ENCODE measurements around the gene TNFRSF21. TPM values are rescaled to one million over a fixed set of nuclear protein-coding genes. Genes with fewer than 3 reads are reported as not detected.
"Not testable (repeated sequence)": the region's sequence is repeated elsewhere in the genome, so short reads cannot be mapped to it uniquely, and the experiment has no call there.

TNFRSF21 gene
- total and polyA plus RNA-seq, 7 experiments from 2014 or later = 0.27 to 2.4 (median 0.44) TPM; not detected in 2

- DNase-seq (no peak), ATAC-seq (no peak)
- peaks cover 36 to 65% (median 55%) of the 10 kb centered on the region in 5 donors for H3K27me3 Mint-ChIP-seq
- Histone ChIP-seq H3K36me3 (ENCODE audit: control insufficient read depth in 2 of 3, insufficient read depth in 3 of 3, low read length in 3 of 3) (no peaks in the 10 kb centered on the region), H3K27ac (ENCODE audit: low read depth, low read length) (no peak overlapping the region), H3K27me3 (ENCODE audit: control insufficient read depth in 2 of 2, insufficient read depth in 2 of 2, low read length in 2 of 2) (no peaks in the 10 kb centered on the region), H3K4me1 (ENCODE audit: control insufficient read depth in 2 of 2, insufficient read depth in 2 of 2, low read length in 2 of 2) (no peaks in the 10 kb centered on the region), H3K4me3 (ENCODE audit: low read length) (no peak overlapping the region), H3K9me3 (ENCODE audit: control insufficient read depth in 2 of 3, low read length in 3 of 3) (no peaks in the 10 kb centered on the region)
- intact Hi-C loops (cut with micrococcal nuclease) = no loop called here
- POLR2A ChIA-PET = no interaction called here
- peaks cover 0 to 3% (median 0%) of the 10 kb centered on the region in 11 donors for H3K9me3 Mint-ChIP-seq
- CTCF ChIA-PET = no interaction called here
- peaks cover 0 to 9% (median 0%) of the 10 kb centered on the region in 5 donors for H3K36me3 Mint-ChIP-seq
- peaks cover 0 to 8% (median 6%) of the 10 kb centered on the region in 7 donors for H3K4me1 Mint-ChIP-seq
- H3K4me3 Mint-ChIP-seq = no peak overlapping the region
- no peak overlapping the region for H3K27ac Mint-ChIP-seq
Observed at GRCh38 chr6:47318236-47318989, 8.7 kb upstream of the TNFRSF21 start.

- H3K36me3 Mint-ChIP-seq; H3K27me3 ChIP-seq (ENCODE audit: control insufficient read depth in 2 of 2, insufficient read depth in 2 of 2, low read length in 2 of 2); H3K4me3 ChIP-seq (ENCODE audit: low read length); H3K4me3 Mint-ChIP-seq; H3K4me1 ChIP-seq (ENCODE audit: control insufficient read depth in 2 of 2, insufficient read depth in 2 of 2, low read length in 2 of 2); DNase-seq; H3K9me3 ChIP-seq (ENCODE audit: control insufficient read depth in 2 of 3, low read length in 3 of 3); ATAC-seq; H3K27ac Mint-ChIP-seq; H3K36me3 ChIP-seq (ENCODE audit: control insufficient read depth in 2 of 3, insufficient read depth in 3 of 3, low read length in 3 of 3); H3K27ac ChIP-seq (ENCODE audit: low read depth, low read length); H3K9me3 Mint-ChIP-seq; intact Hi-C loops (cut with micrococcal nuclease); POLR2A ChIA-PET; H3K4me1 Mint-ChIP-seq; CTCF ChIA-PET: not testable (repeated sequence)
- H3K27me3 Mint-ChIP-seq = peaks cover 53 to 77% (median 54%) of the 10 kb centered on the region in 5 donors
Observed at GRCh38 chr6:47315181-47315580, 5.5 kb upstream of the TNFRSF21 start.

DNA sequence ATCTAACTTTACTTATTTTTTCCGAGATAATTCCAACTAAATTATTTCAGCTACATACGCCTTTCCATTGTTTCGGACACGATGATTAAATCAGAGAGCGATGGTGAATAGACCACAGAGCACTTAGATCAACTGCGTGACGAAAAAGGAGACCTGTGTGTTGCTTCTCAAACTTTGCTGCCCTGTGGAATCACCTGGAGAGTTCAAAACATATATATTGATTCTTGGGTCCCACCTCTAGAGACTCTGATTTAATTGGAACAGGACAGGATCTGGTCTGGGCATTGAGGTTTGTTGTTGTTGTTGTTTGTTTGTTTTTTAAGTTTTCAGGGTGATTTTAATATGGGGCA is 401 bp upstream of the TNFRSF21 start:
- peak overlapping the region in 9 of 10 donors; percentile 68 to 81 (median 74) for H3K4me3 Mint-ChIP-seq
- H3K27me3 ChIP-seq (ENCODE audit: control insufficient read depth in 2 of 2, insufficient read depth in 2 of 2, low read length in 2 of 2) = no peaks in the 10 kb centered on the region
- ATAC-seq (no peak), DNase-seq (no peak)
- no peaks in the 10 kb centered on the region for H3K4me1 ChIP-seq (ENCODE audit: control insufficient read depth in 2 of 2, insufficient read depth in 2 of 2, low read length in 2 of 2)
- POLR2A ChIA-PET = no interaction called here
- H3K27ac ChIP-seq (ENCODE audit: low read depth, low read length) = no peak overlapping the region
- intact Hi-C loops (cut with micrococcal nuclease) = no loop called here
- peaks cover 0 to 11% (median 10%) of the 10 kb centered on the region in 7 donors for H3K4me1 Mint-ChIP-seq
- CTCF ChIA-PET = interaction anchor here (1.3 kb wide), 1 partner anchor 213 kb away, joined by 8 read pairs; no protein-coding TSS in a partner anchor
- H3K9me3 Mint-ChIP-seq = no peaks in the 10 kb centered on the region
- no peak overlapping the region for H3K4me3 ChIP-seq (ENCODE audit: low read length)
- no peaks in the 10 kb centered on the region for H3K36me3 ChIP-seq (ENCODE audit: control insufficient read depth in 2 of 3, insufficient read depth in 3 of 3, low read length in 3 of 3)
- peak overlapping the region in 1 of 9 donors; percentile 68 for H3K27ac Mint-ChIP-seq
- no peaks in the 10 kb centered on the region for H3K36me3 Mint-ChIP-seq
- H3K27me3 Mint-ChIP-seq = peaks cover 52 to 77% (median 57%) of the 10 kb centered on the region in 5 donors
- H3K9me3 ChIP-seq (ENCODE audit: control insufficient read depth in 2 of 3, low read length in 3 of 3) = no peaks in the 10 kb centered on the region

GRCh38 chr6:47308552-47309290 is 984 bp downstream of the TNFRSF21 start:
- Mint-ChIP-seq H3K4me1 (peaks cover 0 to 11% (median 10%) of the 10 kb centered on the region in 7 donors), H3K27ac (no peak overlapping the region), H3K4me3 (peak overlapping the region in 9 of 10 donors; percentile 47 to 81 (median 60)), H3K36me3 (no peaks in the 10 kb centered on the region), H3K27me3 (peaks cover 50 to 80% (median 52%) of the 10 kb centered on the region in 5 donors), H3K9me3 (no peaks in the 10 kb centered on the region)
- Histone ChIP-seq H3K27me3 (ENCODE audit: control insufficient read depth in 2 of 2, insufficient read depth in 2 of 2, low read length in 2 of 2) (no peaks in the 10 kb centered on the region), H3K4me3 (ENCODE audit: low read length) (peak overlapping the region; percentile 66), H3K36me3 (ENCODE audit: control insufficient read depth in 2 of 3, insufficient read depth in 3 of 3, low read length in 3 of 3) (no peaks in the 10 kb centered on the region), H3K9me3 (ENCODE audit: control insufficient read depth in 2 of 3, low read length in 3 of 3) (no peaks in the 10 kb centered on the region), H3K4me1 (ENCODE audit: control insufficient read depth in 2 of 2, insufficient read depth in 2 of 2, low read length in 2 of 2) (no peaks in the 10 kb centered on the region), H3K27ac (ENCODE audit: low read depth, low read length) (no peak overlapping the region)
- POLR2A ChIA-PET = no interaction called here
- no peak for ATAC-seq
- CTCF ChIA-PET = no interaction called here
- intact Hi-C loops (cut with micrococcal nuclease) = loop anchor here (1.0 to 5.0 kb wide), 5 partner anchors 66 to 656 kb away; partner anchors contain the start of genes CYP39A1 (in 1 of the 2) and SLC25A27 (in 1 of the 2)
- peak in 3 of 9 donors; percentile 1 to 27 (median 10) for DNase-seq

- intact Hi-C loops (cut with micrococcal nuclease) = loop anchor here (2.0 to 5.0 kb wide), 3 partner anchors 65 to 656 kb away; partner anchors contain the start of genes CYP39A1 (in 1 of the 2) and SLC25A27 (in 1 of the 2)
- H3K27me3 Mint-ChIP-seq = peaks cover 50 to 80% (median 55%) of the 10 kb centered on the region in 5 donors
- peaks cover 0 to 11% (median 10%) of the 10 kb centered on the region in 7 donors for H3K4me1 Mint-ChIP-seq
- POLR2A ChIA-PET = no interaction called here
- H3K4me3 Mint-ChIP-seq = peak overlapping the region; percentile 31 to 81 (median 56)
- no peaks in the 10 kb centered on the region for H3K9me3 Mint-ChIP-seq
- DNase-seq (no peak), ATAC-seq (no peak)
- Histone ChIP-seq H3K4me3 (ENCODE audit: low read length) (no peak overlapping the region), H3K9me3 (ENCODE audit: control insufficient read depth in 2 of 3, low read length in 3 of 3) (no peaks in the 10 kb centered on the region), H3K4me1 (ENCODE audit: control insufficient read depth in 2 of 2, insufficient read depth in 2 of 2, low read length in 2 of 2) (no peaks in the 10 kb centered on the region), H3K36me3 (ENCODE audit: control insufficient read depth in 2 of 3, insufficient read depth in 3 of 3, low read length in 3 of 3) (no peaks in the 10 kb centered on the region), H3K27ac (ENCODE audit: low read depth, low read length) (no peak overlapping the region), H3K27me3 (ENCODE audit: control insufficient read depth in 2 of 2, insufficient read depth in 2 of 2, low read length in 2 of 2) (no peaks in the 10 kb centered on the region)
- H3K36me3 Mint-ChIP-seq = no peaks in the 10 kb centered on the region
- CTCF ChIA-PET = no interaction called here
- H3K27ac Mint-ChIP-seq = no peak overlapping the region
Observed at GRCh38 chr6:47308198-47308517, 1.5 kb downstream of the TNFRSF21 start.

GRCh38 chr6:47307362-47308197 is 2.1 kb downstream of the TNFRSF21 start:
- Histone ChIP-seq H3K9me3 (ENCODE audit: control insufficient read depth in 2 of 3, low read length in 3 of 3) (no peaks in the 10 kb centered on the region), H3K27me3 (ENCODE audit: control insufficient read depth in 2 of 2, insufficient read depth in 2 of 2, low read length in 2 of 2) (no peaks in the 10 kb centered on the region), H3K27ac (ENCODE audit: low read depth, low read length) (no peak overlapping the region), H3K4me1 (ENCODE audit: control insufficient read depth in 2 of 2, insufficient read depth in 2 of 2, low read length in 2 of 2) (no peaks in the 10 kb centered on the region), H3K4me3 (ENCODE audit: low read length) (no peak overlapping the region), H3K36me3 (ENCODE audit: control insufficient read depth in 2 of 3, insufficient read depth in 3 of 3, low read length in 3 of 3) (no peaks in the 10 kb centered on the region)
- H3K9me3 Mint-ChIP-seq = peaks cover 0 to 2% (median 0%) of the 10 kb centered on the region in 11 donors
- H3K27me3 Mint-ChIP-seq = peaks cover 46 to 81% (median 55%) of the 10 kb centered on the region in 5 donors
- ChIA-PET CTCF (no interaction called here), POLR2A (interaction anchor here (0.5 kb wide), 1 partner anchor 49 kb away, joined by 4 read pairs; no protein-coding TSS in a partner anchor)
- H3K27ac Mint-ChIP-seq = no peak overlapping the region
- intact Hi-C loops (cut with micrococcal nuclease) = loop anchor here (2.0 to 5.0 kb wide), 3 partner anchors 65 to 655 kb away; partner anchors contain the start of genes CYP39A1 (in 1 of the 2) and SLC25A27 (in 1 of the 2)
- peaks cover 0 to 11% (median 10%) of the 10 kb centered on the region in 7 donors for H3K4me1 Mint-ChIP-seq
- H3K4me3 Mint-ChIP-seq = peak overlapping the region in 8 of 10 donors; percentile 2 to 81 (median 50)
- no peak for DNase-seq
- H3K36me3 Mint-ChIP-seq = no peaks in the 10 kb centered on the region
- ATAC-seq = no peak
